Activated naive CD4-positive, alpha-beta T cell treated with anti-CD3 and anti-CD28 coated beads, Interleukin-2, amount 50 U/mL, for 16 hours (primary cell): ENCODE measurements around the gene GSG1.

Experiments
- DNase-seq: peaks from one replicate; pipeline ENCODE4 v3.0.0-alpha.2; 2020

The GSG1 gene

GRCh38 chr12:13117029-13117428 is 13.6 kb upstream of the GSG1 start:
- DNase-seq: no peak

- no peak for DNase-seq
Observed at GRCh38 chr12:13116259-13116658, 12.8 kb upstream of the GSG1 start.

- no peak for DNase-seq
Observed at GRCh38 chr12:13114251-13115052, 11.0 kb upstream of the GSG1 start.

- DNase-seq: no peak
Observed at GRCh38 chr12:13112968-13113367, 9.5 kb upstream of the GSG1 start.

- DNase-seq: no peak
Observed at GRCh38 chr12:13106666-13107065, 3.2 kb upstream of the GSG1 start.

- DNase-seq: no peak
Observed at GRCh38 chr12:13105781-13106180, 2.3 kb upstream of the GSG1 start.

GRCh38 chr12:13104409-13104808 is 942 bp upstream of the GSG1 start:
- DNase-seq: no peak

- no peak for DNase-seq
Observed at GRCh38 chr12:13102461-13103195, 839 bp downstream of the GSG1 start.

- DNase-seq: no peak
Observed at GRCh38 chr12:13101821-13102375, 1.6 kb downstream of the GSG1 start.

GRCh38 chr12:13100882-13101769 is 2.3 kb downstream of the GSG1 start:
- peak; percentile 88 for DNase-seq

GRCh38 chr12:13100605-13100881 is 2.9 kb downstream of the GSG1 start:
- no peak for DNase-seq

- DNase-seq: no peak
Observed at GRCh38 chr12:13099844-13100604, 3.4 kb downstream of the GSG1 start.

- no peak for DNase-seq
Observed at GRCh38 chr12:13099066-13099843, 4.2 kb downstream of the GSG1 start.

- no peak for DNase-seq
Observed at GRCh38 chr12:13097491-13098011, 5.9 kb downstream of the GSG1 start.

GRCh38 chr12:13095266-13095995 is 8.0 kb downstream of the GSG1 start:
- no peak for DNase-seq

- no peak for DNase-seq
Observed at GRCh38 chr12:13094367-13094766, 9.1 kb downstream of the GSG1 start.

GRCh38 chr12:13093848-13094220 is 9.6 kb downstream of the GSG1 start:
- no peak for DNase-seq

GRCh38 chr12:13093191-13093847 is 10.1 kb downstream of the GSG1 start:
- no peak for DNase-seq

- DNase-seq: no peak
Observed at GRCh38 chr12:13091832-13092231, 11.6 kb downstream of the GSG1 start.

GRCh38 chr12:13090054-13090453 is 13.4 kb downstream of the GSG1 start:
- DNase-seq: no peak
